ENCODE results near the gene MEI1.

- TF ChIP-seq, protein P1, sequence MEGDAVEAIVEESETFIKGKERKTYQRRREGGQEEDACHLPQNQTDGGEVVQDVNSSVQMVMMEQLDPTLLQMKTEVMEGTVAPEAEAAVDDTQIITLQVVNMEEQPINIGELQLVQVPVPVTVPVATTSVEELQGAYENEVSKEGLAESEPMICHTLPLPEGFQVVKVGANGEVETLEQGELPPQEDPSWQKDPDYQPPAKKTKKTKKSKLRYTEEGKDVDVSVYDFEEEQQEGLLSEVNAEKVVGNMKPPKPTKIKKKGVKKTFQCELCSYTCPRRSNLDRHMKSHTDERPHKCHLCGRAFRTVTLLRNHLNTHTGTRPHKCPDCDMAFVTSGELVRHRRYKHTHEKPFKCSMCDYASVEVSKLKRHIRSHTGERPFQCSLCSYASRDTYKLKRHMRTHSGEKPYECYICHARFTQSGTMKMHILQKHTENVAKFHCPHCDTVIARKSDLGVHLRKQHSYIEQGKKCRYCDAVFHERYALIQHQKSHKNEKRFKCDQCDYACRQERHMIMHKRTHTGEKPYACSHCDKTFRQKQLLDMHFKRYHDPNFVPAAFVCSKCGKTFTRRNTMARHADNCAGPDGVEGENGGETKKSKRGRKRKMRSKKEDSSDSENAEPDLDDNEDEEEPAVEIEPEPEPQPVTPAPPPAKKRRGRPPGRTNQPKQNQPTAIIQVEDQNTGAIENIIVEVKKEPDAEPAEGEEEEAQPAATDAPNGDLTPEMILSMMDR (conservative IDR thresholded peaks at IDR 0.05; ENCODE audit: low read length), result no peak
- TF ChIP-seq EZH2phosphoT487 (IDR thresholded peaks at IDR 0.05; ENCODE audit: borderline replicate concordance, low read depth, low read length), result no peak
Measured at GRCh38 chr22:41848468-41848867, 149.2 kb downstream of the MEI1 start.

All from OCI-LY7 (cell line).